ENCODE measurements around the gene FHIT. TPM values are rescaled to one million over a fixed set of nuclear protein-coding genes. Genes with fewer than 3 reads are reported as not detected.

FHIT gene
- total and polyA plus RNA-seq, 2 of the 4 experiments (the other 2 are of a cell fraction) = 0.07 TPM; not detected in 1

DNA sequence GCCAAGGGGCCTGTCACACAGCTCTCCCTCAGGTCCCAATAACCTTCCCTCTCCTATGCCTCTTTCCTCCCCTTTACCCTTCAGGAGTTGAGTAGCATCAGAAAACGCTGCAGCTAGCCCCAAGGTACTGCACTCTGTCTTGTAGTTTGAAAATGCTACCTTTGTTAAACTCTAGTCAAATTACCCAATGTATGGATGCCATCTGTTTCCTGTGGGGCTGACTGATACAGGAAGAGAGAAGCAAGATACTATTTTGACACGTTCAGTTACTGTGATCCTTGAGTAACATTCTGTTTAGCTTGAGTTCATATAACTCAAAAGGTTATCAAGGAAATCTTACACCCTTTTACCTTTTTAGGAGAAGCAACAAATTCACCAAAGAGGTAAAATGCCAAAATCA lies 493.1 kb downstream of the FHIT start:
- intact Hi-C loops (cut with micrococcal nuclease) = no loop called here
- no peak overlapping the region for H3K4me3 ChIP-seq (ENCODE audit: insufficient read depth, low read depth, low read length)

More for the DNA sequence above, 493.1 kb downstream of the FHIT start:
- H2BK20ac ChIP-seq (ENCODE audit: low read depth, low read length) = no peak overlapping the region
- ATAC-seq (ENCODE audit: low read depth) (no peak), DNase-seq (no peak)
- dilution Hi-C loops (cut with HindIII; ENCODE audit: low sequenced_read_pairs, unreplicated experiment) (no loop called here), in situ Hi-C loops (cut with MboI; ENCODE audit: low sequenced_read_pairs) (no loop called here)
- no peak overlapping the region for H3K9ac ChIP-seq (ENCODE audit: low read depth, low read length)
- no TSS peak for BruUV-seq (replicated peaks)
- no peak overlapping the region for H2AFZ ChIP-seq (replicated peaks; ENCODE audit: low read length, poor library complexity)
- no peak overlapping the region for H4K5ac ChIP-seq (ENCODE audit: low read depth, low read length)
- H4K91ac ChIP-seq (ENCODE audit: insufficient read depth, low read depth, low read length) = no peak overlapping the region
- no peak overlapping the region for H3K18ac ChIP-seq (ENCODE audit: low read depth, low read length)
- peaks cover 2% of the 10 kb centered on the region; the same call in 1 of the 2 replicates for H3K9me3 ChIP-seq (ENCODE audit: control insufficient read depth, insufficient read depth, low read length)
- H2BK15ac ChIP-seq (ENCODE audit: low read depth, low read length) = no peak overlapping the region
- no peaks in the 10 kb centered on the region for H3K36me3 ChIP-seq (ENCODE audit: control insufficient read depth, insufficient read depth, low read length)
- no peak overlapping the region for H3K56ac ChIP-seq (ENCODE audit: extremely low read depth, insufficient read depth, low read length)
- WGBS, 2 experiments (ENCODE audit: extremely low coverage in 2 of 2, insufficient read length in 1 of 2) = no CpG with 5 or more reads among the region's 2 CpGs
- H4K20me1 ChIP-seq (ENCODE audit: insufficient read depth, low read length) = no peaks in the 10 kb centered on the region
- H2BK5ac ChIP-seq (ENCODE audit: low read depth, low read length, poor library complexity, severe bottlenecking) = no peak overlapping the region
- H2AK5ac ChIP-seq (ENCODE audit: low read depth, low read length) = no peak overlapping the region
- H3K4me2 ChIP-seq (ENCODE audit: low read depth, low read length) = no peak overlapping the region
- H3K23ac ChIP-seq (ENCODE audit: low read depth, low read length) = no peak overlapping the region
- no peaks in the 10 kb centered on the region for H3K9me1 ChIP-seq (ENCODE audit: insufficient read depth, low read length)
- H3K4me1 ChIP-seq (ENCODE audit: control insufficient read depth, insufficient read depth, low read length) = no peaks in the 10 kb centered on the region
- ChIA-PET POLR2A (ENCODE audit: unreplicated experiment) (no interaction called here), CTCF (no interaction called here)
- H3K14ac ChIP-seq (replicated peaks; ENCODE audit: low read depth, low read length) = no peak overlapping the region
- no peak overlapping the region for H2BK120ac ChIP-seq (ENCODE audit: low read depth, low read length)
- H3K79me1 ChIP-seq (ENCODE audit: low read depth in 1 of 2, low read length in 2 of 2) = no peaks in the 10 kb centered on the region
- H4K8ac ChIP-seq (ENCODE audit: low read depth in 2 of 2, low read length in 2 of 2) = no peak overlapping the region
- no peaks in the 10 kb centered on the region for H3K27me3 ChIP-seq (ENCODE audit: control insufficient read depth, insufficient read depth, low read length)
- no peak overlapping the region for H2AK9ac ChIP-seq (replicated peaks; ENCODE audit: low read depth, low read length, poor library complexity)
- H3K4ac ChIP-seq (ENCODE audit: low read depth, low read length) = no peak overlapping the region
- no peak overlapping the region for H3K27ac ChIP-seq (ENCODE audit: insufficient read depth, low read length)
- TF ChIP-seq, protein P1, sequence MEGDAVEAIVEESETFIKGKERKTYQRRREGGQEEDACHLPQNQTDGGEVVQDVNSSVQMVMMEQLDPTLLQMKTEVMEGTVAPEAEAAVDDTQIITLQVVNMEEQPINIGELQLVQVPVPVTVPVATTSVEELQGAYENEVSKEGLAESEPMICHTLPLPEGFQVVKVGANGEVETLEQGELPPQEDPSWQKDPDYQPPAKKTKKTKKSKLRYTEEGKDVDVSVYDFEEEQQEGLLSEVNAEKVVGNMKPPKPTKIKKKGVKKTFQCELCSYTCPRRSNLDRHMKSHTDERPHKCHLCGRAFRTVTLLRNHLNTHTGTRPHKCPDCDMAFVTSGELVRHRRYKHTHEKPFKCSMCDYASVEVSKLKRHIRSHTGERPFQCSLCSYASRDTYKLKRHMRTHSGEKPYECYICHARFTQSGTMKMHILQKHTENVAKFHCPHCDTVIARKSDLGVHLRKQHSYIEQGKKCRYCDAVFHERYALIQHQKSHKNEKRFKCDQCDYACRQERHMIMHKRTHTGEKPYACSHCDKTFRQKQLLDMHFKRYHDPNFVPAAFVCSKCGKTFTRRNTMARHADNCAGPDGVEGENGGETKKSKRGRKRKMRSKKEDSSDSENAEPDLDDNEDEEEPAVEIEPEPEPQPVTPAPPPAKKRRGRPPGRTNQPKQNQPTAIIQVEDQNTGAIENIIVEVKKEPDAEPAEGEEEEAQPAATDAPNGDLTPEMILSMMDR (conservative IDR thresholded peaks at IDR 0.05; ENCODE audit: low read depth, low read length) = no peak
- TF ChIP-seq MAZ (IDR thresholded peaks at IDR 0.05; ENCODE audit: borderline replicate concordance, low read depth, low read length) (no peak), RCOR1 (IDR thresholded peaks at IDR 0.05; ENCODE audit: insufficient replicate concordance, low read length) (no peak), POLR2A (IDR thresholded peaks at IDR 0.05; ENCODE audit: low read depth, low read length) (no peak), CEBPB (IDR thresholded peaks at IDR 0.05; ENCODE audit: low read depth, low read length) (no peak), RAD21 (IDR thresholded peaks at IDR 0.05; ENCODE audit: low read length) (no peak), CHD1 (IDR thresholded peaks at IDR 0.05; ENCODE audit: low read depth, low read length) (no peak), BHLHE40 (IDR thresholded peaks at IDR 0.05; ENCODE audit: low read depth, low read length) (no peak), SMC3 (IDR thresholded peaks at IDR 0.05; ENCODE audit: low read depth, low read length) (no peak), MXI1 (IDR thresholded peaks at IDR 0.05; ENCODE audit: borderline replicate concordance, low read depth, low read length) (no peak), RFX5 (IDR thresholded peaks at IDR 0.05; ENCODE audit: low read depth, low read length) (no peak), NFE2L2 (IDR thresholded peaks at IDR 0.05; ENCODE audit: low read depth, low read length) (no peak)
- TF ChIP-seq, protein P2, sequence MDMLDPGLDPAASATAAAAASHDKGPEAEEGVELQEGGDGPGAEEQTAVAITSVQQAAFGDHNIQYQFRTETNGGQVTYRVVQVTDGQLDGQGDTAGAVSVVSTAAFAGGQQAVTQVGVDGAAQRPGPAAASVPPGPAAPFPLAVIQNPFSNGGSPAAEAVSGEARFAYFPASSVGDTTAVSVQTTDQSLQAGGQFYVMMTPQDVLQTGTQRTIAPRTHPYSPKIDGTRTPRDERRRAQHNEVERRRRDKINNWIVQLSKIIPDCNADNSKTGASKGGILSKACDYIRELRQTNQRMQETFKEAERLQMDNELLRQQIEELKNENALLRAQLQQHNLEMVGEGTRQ (IDR thresholded peaks at IDR 0.05; ENCODE audit: low read depth, low read length) = no peak
- TF ChIP-seq, protein P3, sequence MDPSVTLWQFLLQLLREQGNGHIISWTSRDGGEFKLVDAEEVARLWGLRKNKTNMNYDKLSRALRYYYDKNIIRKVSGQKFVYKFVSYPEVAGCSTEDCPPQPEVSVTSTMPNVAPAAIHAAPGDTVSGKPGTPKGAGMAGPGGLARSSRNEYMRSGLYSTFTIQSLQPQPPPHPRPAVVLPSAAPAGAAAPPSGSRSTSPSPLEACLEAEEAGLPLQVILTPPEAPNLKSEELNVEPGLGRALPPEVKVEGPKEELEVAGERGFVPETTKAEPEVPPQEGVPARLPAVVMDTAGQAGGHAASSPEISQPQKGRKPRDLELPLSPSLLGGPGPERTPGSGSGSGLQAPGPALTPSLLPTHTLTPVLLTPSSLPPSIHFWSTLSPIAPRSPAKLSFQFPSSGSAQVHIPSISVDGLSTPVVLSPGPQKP (IDR thresholded peaks at IDR 0.05; ENCODE audit: borderline replicate concordance, low read depth, low read length) = no peak
